Breast epithelium (tissue), 3 donors: ENCODE measurements around the gene MICAL2.

ENCODE experiments used
- CTCF ChIP-seq, 3 donors: fragments of 450-650 bp; IDR thresholded peaks; one replicate each; pipeline ENCODE4 v1.5.1; 2016 to 2017; ENCODE audit warnings: antibody characterized with exemption in 3 of 3, mild to moderate bottlenecking in 3 of 3, moderate library complexity in 3 of 3
- POLR2AphosphoS5 ChIP-seq, 3 donors: sonication (generic); formaldehyde crosslinking; IDR thresholded peaks; one replicate each; pipeline ENCODE4 v1.6.1; 2017; ENCODE audit warnings: antibody characterized with exemption in 3 of 3

- TF ChIP-seq CTCF (IDR thresholded peaks at IDR 0.05) (no peak), POLR2AphosphoS5 (IDR thresholded peaks at IDR 0.05) (no peak)
Observed at GRCh38 chr11:12074529-12075195, 35.7 kb upstream of the MICAL2 start.
